HL-60 (cell line): ENCODE results near the gene RAD9B.

Experiments used
- DNase-seq, 2 experiments: peaks; one replicate each; pipeline ENCODE4 v3.0.0-alpha.2; 2010 to 2020; ENCODE audit warnings: low read depth in 1 of 2, low spot score in 1 of 2
- H3K27ac ChIP-seq: fragments of 250-450 bp; sonication (Bioruptor Pico); replicated peaks from 2 replicates; pipeline ENCODE4 v1.5.1; 2020; ENCODE audit warnings: mild to moderate bottlenecking, moderate library complexity
- H3K27me3 ChIP-seq: fragments of 250-450 bp; sonication (Bioruptor Pico); 2 replicates; pipeline ENCODE4 v1.5.1; 2021; ENCODE audit warnings: mild to moderate bottlenecking, moderate library complexity; ENCODE audit not compliant: insufficient read depth, poor library complexity, severe bottlenecking
- H3K4me3 ChIP-seq: replicated peaks from 2 replicates; pipeline ENCODE4 v1.5.1; 2011; ENCODE audit warnings: mild to moderate bottlenecking, control low read depth, low read length; ENCODE audit not compliant: insufficient read depth
- CTCF ChIP-seq: IDR thresholded peaks from one replicate; pipeline ENCODE4 v1.5.1; 2011; ENCODE audit warnings: low read length, control low read depth, inconsistent platforms; ENCODE audit not compliant: insufficient read depth
- GABPA ChIP-seq: IDR thresholded peaks from 2 replicates; pipeline ENCODE4 v1.6.1; 2012; ENCODE audit warnings: low read depth
- POLR2AphosphoS5 ChIP-seq: IDR thresholded peaks from 2 replicates; pipeline ENCODE4 v1.6.1; 2012; ENCODE audit warnings: low read depth
- SPI1 ChIP-seq: IDR thresholded peaks from 2 replicates; pipeline ENCODE4 v1.6.1; 2012; ENCODE audit warnings: low read depth, mild to moderate bottlenecking, borderline replicate concordance
- TF ChIP-seq, protein P1 (sequence below): IDR thresholded peaks from 2 replicates; pipeline ENCODE4 v1.6.1; 2012; ENCODE audit warnings: low read depth; ENCODE audit not compliant: insufficient replicate concordance

Gene RAD9B

DNA sequence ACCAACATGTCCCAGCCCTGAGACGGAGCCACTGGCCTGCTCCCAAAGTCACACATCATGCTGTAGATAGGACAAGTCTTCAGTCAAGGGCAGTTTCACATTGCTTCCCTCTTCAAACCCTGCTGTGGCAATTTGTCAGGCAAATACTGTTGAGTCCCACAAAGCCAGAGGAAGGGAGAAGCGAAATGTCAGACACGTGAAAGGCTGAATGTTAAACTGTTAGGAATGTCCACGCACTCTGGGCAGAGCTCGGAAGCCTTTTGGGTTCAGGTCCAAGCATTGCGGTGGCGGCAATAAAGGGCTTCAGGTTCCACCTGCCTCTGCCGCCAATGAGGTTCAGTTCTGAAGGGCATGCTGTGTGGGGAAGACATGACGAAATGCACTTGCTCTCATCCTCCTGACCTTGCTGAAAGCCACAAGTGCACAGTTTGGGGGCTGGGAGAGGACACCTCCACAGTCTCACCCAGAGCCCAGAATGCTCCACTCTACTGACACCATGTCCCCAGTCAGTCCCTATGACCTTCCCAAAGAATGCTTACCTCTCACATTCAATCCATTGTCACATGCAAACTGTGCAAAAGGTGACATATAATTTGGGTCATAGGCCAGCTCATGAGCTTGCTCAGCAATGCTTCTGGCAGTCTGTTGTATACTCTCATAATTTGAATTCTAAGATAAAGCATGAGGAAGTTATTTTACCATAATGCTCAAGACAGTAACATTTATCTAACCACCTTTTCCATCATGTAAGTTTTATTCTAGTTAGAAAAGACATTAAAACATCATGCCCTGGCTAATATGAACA is 35.7 kb downstream of the RAD9B start:
- H3K4me3 ChIP-seq: no peak overlapping the region
- H3K27me3 ChIP-seq: no peaks in the 10 kb centered on the region
- H3K27ac ChIP-seq: no peak overlapping the region
- DNase-seq: no peak
- no peak for TF ChIP-seq GABPA
- no peak for TF ChIP-seq CTCF
- TF ChIP-seq, protein P1, sequence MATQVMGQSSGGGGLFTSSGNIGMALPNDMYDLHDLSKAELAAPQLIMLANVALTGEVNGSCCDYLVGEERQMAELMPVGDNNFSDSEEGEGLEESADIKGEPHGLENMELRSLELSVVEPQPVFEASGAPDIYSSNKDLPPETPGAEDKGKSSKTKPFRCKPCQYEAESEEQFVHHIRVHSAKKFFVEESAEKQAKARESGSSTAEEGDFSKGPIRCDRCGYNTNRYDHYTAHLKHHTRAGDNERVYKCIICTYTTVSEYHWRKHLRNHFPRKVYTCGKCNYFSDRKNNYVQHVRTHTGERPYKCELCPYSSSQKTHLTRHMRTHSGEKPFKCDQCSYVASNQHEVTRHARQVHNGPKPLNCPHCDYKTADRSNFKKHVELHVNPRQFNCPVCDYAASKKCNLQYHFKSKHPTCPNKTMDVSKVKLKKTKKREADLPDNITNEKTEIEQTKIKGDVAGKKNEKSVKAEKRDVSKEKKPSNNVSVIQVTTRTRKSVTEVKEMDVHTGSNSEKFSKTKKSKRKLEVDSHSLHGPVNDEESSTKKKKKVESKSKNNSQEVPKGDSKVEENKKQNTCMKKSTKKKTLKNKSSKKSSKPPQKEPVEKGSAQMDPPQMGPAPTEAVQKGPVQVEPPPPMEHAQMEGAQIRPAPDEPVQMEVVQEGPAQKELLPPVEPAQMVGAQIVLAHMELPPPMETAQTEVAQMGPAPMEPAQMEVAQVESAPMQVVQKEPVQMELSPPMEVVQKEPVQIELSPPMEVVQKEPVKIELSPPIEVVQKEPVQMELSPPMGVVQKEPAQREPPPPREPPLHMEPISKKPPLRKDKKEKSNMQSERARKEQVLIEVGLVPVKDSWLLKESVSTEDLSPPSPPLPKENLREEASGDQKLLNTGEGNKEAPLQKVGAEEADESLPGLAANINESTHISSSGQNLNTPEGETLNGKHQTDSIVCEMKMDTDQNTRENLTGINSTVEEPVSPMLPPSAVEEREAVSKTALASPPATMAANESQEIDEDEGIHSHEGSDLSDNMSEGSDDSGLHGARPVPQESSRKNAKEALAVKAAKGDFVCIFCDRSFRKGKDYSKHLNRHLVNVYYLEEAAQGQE: no peak
- TF ChIP-seq SPI1: no peak
- TF ChIP-seq POLR2AphosphoS5: no peak

DNA sequence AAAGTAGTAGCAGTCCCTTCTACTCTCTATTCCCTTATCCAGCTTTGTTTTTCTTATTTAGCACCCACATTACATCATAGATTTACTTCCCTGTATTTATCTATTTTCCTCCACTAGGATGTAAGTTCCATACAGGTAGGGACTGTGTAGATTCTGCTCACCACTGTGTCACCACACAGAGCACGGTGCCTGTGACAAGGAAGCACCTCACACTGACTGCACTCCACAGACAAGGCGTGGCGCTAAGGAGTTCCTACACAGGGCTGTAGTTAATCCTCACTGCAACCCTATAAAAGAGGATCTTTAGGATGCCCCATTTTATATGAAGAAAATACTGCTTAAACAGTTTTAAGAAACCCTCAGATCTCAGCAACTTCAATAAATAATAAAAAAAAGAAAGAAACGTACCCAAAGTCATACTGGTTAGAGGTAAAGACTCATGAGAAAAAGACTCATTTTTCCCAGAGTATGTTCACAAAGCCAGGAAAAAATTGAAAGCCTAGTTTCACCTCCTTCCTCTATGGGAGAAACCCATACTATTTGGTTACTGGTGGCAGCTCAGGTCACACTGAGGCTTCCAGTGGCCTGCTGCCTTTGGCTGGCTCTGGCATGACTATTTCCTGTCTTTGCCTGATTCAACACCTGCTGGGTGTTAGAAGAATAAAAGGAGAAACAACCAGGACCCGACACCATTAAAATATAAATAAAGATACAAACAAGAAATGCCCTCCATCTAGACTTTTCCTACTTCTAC is 36.9 kb downstream of the RAD9B start:
- H3K27ac ChIP-seq: no peak overlapping the region
- no peaks in the 10 kb centered on the region for H3K27me3 ChIP-seq
- TF ChIP-seq, protein P1: no peak
- TF ChIP-seq GABPA: no peak
- no peak for TF ChIP-seq CTCF
- no peak for TF ChIP-seq SPI1
- no peak for TF ChIP-seq POLR2AphosphoS5
- no peak overlapping the region for H3K4me3 ChIP-seq
- DNase-seq: no peak

GRCh38 chr12:110540048-110540447 is 37.9 kb downstream of the RAD9B start:
- H3K27ac ChIP-seq: no peak overlapping the region
- DNase-seq: no peak
- H3K27me3 ChIP-seq: no peaks in the 10 kb centered on the region
- no peak for TF ChIP-seq CTCF
- no peak for TF ChIP-seq SPI1
- TF ChIP-seq GABPA: no peak
- TF ChIP-seq, protein P1: no peak
- no peak for TF ChIP-seq POLR2AphosphoS5
- H3K4me3 ChIP-seq: no peak overlapping the region
